Peyer's patch (tissue), 4 donors: Measurements from ENCODE around the gene SSTR5.

ENCODE experiments used
- CTCF ChIP-seq, 6 experiments: fragments of 450-650 bp in 4 of 6; fragments of 200-600 bp in 2 of 6; sonication (generic) in 1 of 6; IDR thresholded peaks; one replicate each; pipeline ENCODE4 v1.5.1; 2017 to 2019; ENCODE audit warnings: antibody characterized with exemption in 6 of 6, mild to moderate bottlenecking in 3 of 6, moderate library complexity in 1 of 6
- POLR2A ChIP-seq, 2 donors: fragments of 450-650 bp; IDR thresholded peaks; one replicate each; pipeline ENCODE4 v1.5.1; 2017; ENCODE audit warnings: antibody characterized with exemption in 2 of 2, mild to moderate bottlenecking in 2 of 2, moderate library complexity in 2 of 2

- no peak for TF ChIP-seq CTCF (IDR thresholded peaks at IDR 0.05)
- TF ChIP-seq POLR2A (IDR thresholded peaks at IDR 0.05) = no peak
Observed at GRCh38 chr16:1084971-1085370, 12.4 kb downstream of the SSTR5 start.
